Psoas muscle (tissue), 8 donors: ENCODE measurements around the gene TNS3. TPM values are rescaled to one million over a fixed set of nuclear protein-coding genes. Genes with fewer than 3 reads are reported as not detected.

Source experiments
- ATAC-seq, 4 donors: fragments of 200-7000 bp; cut with Tn5 transposase; one replicate each; pipeline ENCODE4 v1.9.1; 2020; ENCODE audit warnings: moderate library complexity in 3 of 4, mild to moderate bottlenecking in 2 of 4
- DNase-seq, 2 donors: peaks; one replicate each; pipeline ENCODE4 v3.0.0-alpha.2; 2020
- H3K27ac ChIP-seq: fragments of 200-600 bp; one replicate; pipeline ENCODE4 v1.8.0; 2022
- H3K27me3 ChIP-seq, 3 donors: fragments of 200-600 bp in 1 of 3; one replicate each; pipeline versions ENCODE4 v1.6.1 to v1.8.0; 2013 to 2022; ENCODE audit warnings: low read length in 2 of 3, mild to moderate bottlenecking in 2 of 3, moderate library complexity in 1 of 3; ENCODE audit not compliant: insufficient read depth in 3 of 3
- H3K36me3 ChIP-seq, 2 donors: fragments of 200-600 bp in 1 of 2; one replicate each; pipeline versions ENCODE4 v1.6.1 to v1.8.0; 2013 to 2022; ENCODE audit warnings: low read depth in 1 of 2, mild to moderate bottlenecking in 1 of 2, moderate library complexity in 1 of 2; ENCODE audit not compliant: insufficient read depth in 1 of 2
- H3K4me1 ChIP-seq: fragments of 200-600 bp; one replicate; pipeline ENCODE4 v1.8.0; 2022
- H3K4me3 ChIP-seq: fragments of 200-600 bp; one replicate; pipeline ENCODE4 v1.8.0; 2022; ENCODE audit warnings: mild to moderate bottlenecking
- H3K9me3 ChIP-seq: fragments of 200-600 bp; one replicate; pipeline ENCODE4 v1.8.0; 2022
- WGBS, 3 donors: extraction: QIAGEN DNeasy Blood & Tissue Kit; methylation state at CpG; one replicate each; pipeline versions ENCODE4 v1.1.6 to v1.1.7; 2013; 5-methylcytosine and 5-hydroxymethylcytosine counted together
- intact Hi-C, 2 donors: fragments of 100-400 bp; cut with DNase I; formaldehyde crosslinking; loops; one replicate each; pipeline versions ENCODE4 v1.11.0 to v1.14.2; 2022
- polyA plus RNA-seq, 3 donors: library from polyadenylated mRNA; stranded (reverse); fragments of 200-250 nt; gene quantifications; one replicate each; pipeline ENCODE4 v1.2.3, GENCODE V29; 2013
- total RNA-seq, 4 donors: library from RNA; stranded (reverse); fragmentation: NEBNext Ultra II Directional in 2 of 4; extraction: Animal tissue kit (Norgen Biotek cat#: 25700) in 2 of 4; gene quantifications; one replicate each; pipeline versions ENCODE4 v1.2.1 to v1.2.4, GENCODE V29; 2021 to 2023
- TF ChIP-seq, protein P1 (sequence below): fragments of 200-600 bp; IDR thresholded peaks from one replicate; pipeline ENCODE4 v1.8.0; 2022; ENCODE audit warnings: antibody characterized with exemption
- donor health status: healthy with polysubstance abuse.
- donor health status: DM: no; HTN: no; CAD: no; lungs with moderate emphysema.
- donor health status: Bipolar disorder and iron deficiency.
- donor health status: healthy.
- donor health status: DM: yes; HTN: yes; CAD: no.
- donor health status: DM: no; HTN: no; CAD: no.
- donor health status: DM: no; HTN: no; CAD: no.
- donor health status: DM: yes; HTN: yes; CAD: no.

Gene TNS3
- total and polyA plus RNA-seq, 7 donors = 11.5 to 75.3 (median 35.0) TPM

DNA sequence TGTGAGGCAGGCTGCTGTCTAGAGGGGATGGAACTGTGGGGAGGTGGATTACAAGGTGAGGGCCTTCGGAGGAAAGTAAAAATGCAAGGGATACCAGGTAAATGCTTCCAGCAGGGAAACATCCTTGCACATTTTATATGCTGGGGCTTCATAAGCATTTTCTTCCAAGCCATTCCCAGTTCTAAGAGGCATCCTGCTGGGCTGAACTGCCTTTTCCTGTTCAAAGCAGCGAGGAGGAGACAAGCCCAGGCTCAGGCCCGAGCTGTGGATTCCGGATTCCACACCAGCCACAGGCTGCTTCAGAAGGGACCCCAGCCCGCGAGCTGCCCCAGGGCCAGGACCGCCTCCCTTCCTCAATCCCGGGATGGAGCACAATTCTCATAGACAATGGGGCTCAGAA, 249.7 kb downstream of the TNS3 start:
- H3K9me3 ChIP-seq = no peaks in the 10 kb centered on the region
- H3K27ac ChIP-seq = no peak overlapping the region
- WGBS, 3 donors = 77 to 86% (median 79%) methylated on average over 7 to 8 of the region's 8 CpGs
- no peaks in the 10 kb centered on the region for H3K27me3 ChIP-seq
- ATAC-seq (no peak), DNase-seq (no peak)
- H3K4me3 ChIP-seq = no peak overlapping the region
- TF ChIP-seq, protein P1, sequence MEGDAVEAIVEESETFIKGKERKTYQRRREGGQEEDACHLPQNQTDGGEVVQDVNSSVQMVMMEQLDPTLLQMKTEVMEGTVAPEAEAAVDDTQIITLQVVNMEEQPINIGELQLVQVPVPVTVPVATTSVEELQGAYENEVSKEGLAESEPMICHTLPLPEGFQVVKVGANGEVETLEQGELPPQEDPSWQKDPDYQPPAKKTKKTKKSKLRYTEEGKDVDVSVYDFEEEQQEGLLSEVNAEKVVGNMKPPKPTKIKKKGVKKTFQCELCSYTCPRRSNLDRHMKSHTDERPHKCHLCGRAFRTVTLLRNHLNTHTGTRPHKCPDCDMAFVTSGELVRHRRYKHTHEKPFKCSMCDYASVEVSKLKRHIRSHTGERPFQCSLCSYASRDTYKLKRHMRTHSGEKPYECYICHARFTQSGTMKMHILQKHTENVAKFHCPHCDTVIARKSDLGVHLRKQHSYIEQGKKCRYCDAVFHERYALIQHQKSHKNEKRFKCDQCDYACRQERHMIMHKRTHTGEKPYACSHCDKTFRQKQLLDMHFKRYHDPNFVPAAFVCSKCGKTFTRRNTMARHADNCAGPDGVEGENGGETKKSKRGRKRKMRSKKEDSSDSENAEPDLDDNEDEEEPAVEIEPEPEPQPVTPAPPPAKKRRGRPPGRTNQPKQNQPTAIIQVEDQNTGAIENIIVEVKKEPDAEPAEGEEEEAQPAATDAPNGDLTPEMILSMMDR = no peak
- H3K4me1 ChIP-seq = peaks cover 52% of the 10 kb centered on the region
- intact Hi-C loops = no loop called here
- H3K36me3 ChIP-seq = peaks cover 0 to 8% of the 10 kb centered on the region in 2 donors

GRCh38 chr7:47331179-47331565, 250.7 kb downstream of the TNS3 start:
- H3K27ac ChIP-seq = no peak overlapping the region
- TF ChIP-seq, protein P1 = no peak
- no peak for DNase-seq
- intact Hi-C loops = no loop called here
- H3K4me3 ChIP-seq = no peak overlapping the region
- no peaks in the 10 kb centered on the region for H3K27me3 ChIP-seq
- no peak for ATAC-seq
- H3K4me1 ChIP-seq = peaks cover 51% of the 10 kb centered on the region
- H3K9me3 ChIP-seq = no peaks in the 10 kb centered on the region
- H3K36me3 ChIP-seq = peaks cover 0 to 8% of the 10 kb centered on the region in 2 donors
- WGBS, 3 donors = 84 to 87% (median 86%) methylated on average over 6 of the region's 6 CpGs

DNA sequence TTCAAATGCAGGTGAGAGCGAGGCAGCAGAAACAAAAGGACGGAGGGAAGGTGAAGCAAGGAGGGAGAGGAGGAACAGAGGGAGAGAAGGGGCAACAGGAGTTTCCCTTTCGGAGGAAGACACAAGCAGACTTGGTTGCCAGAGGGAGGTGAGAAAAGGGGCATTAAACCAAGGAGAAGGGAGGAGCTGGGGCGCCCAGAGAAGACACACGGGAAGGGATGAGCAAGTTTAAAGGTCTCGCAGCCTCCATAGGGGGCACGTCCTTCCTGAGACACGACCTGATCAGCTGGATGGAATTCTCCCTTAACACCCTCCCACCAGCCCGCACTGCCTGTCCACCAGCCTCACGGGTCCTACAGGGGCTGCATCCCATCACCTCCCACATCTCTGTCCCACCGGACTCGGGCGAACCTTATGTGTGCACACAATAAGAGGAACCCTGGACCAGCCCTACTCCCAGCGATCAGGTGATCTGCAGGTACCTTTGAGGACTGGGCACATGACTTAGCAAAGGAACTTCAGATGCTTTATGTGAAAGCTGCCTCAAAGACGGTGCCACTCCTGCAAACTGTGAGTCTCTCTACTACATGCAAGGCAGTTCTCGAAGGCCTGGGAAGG, 251.2 kb downstream of the TNS3 start:
- H3K27ac ChIP-seq = peak overlapping the region; percentile 2
- peaks cover 0 to 8% of the 10 kb centered on the region in 2 donors for H3K36me3 ChIP-seq
- ATAC-seq = no peak
- TF ChIP-seq, protein P1 = no peak
- no peak overlapping the region for H3K4me3 ChIP-seq
- no peaks in the 10 kb centered on the region for H3K9me3 ChIP-seq
- H3K27me3 ChIP-seq = no peaks in the 10 kb centered on the region
- no peak for DNase-seq
- WGBS, 3 donors = 95% methylated on average over 16 of the region's 16 CpGs
- peaks cover 47% of the 10 kb centered on the region for H3K4me1 ChIP-seq
- intact Hi-C loops = no loop called here

DNA sequence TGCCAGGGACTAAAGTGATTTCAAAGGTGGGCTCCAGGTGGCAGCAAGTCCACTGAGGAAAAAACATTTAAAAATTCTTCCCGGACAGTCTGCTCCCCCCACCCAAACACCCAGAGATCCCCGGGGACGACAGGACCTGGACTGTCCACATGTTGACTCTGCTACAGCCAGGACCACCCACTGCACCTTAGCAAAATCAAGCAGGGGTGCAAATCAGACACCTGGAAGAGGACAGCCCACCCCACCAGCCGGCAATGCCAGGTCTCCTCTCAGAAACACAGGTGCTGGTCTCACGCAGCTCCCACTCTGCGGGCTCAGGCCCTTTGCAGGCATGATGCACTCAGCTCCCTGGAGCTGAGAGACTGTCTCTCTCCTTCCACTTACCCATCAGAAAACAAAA, 251.9 kb downstream of the TNS3 start:
- Histone ChIP-seq H3K4me1 (peaks cover 44% of the 10 kb centered on the region), H3K27ac (peak overlapping the region; percentile 2), H3K4me3 (no peak overlapping the region), H3K36me3 (peaks cover 0 to 8% of the 10 kb centered on the region in 2 donors), H3K27me3 (no peaks in the 10 kb centered on the region), H3K9me3 (no peaks in the 10 kb centered on the region)
- ATAC-seq (no peak), DNase-seq (no peak)
- TF ChIP-seq, protein P1 = no peak
- intact Hi-C loops = no loop called here
- 81 to 86% (median 82%) methylated on average over 6 of the region's 6 CpGs for WGBS, 3 donors
